Mammary epithelial cell (primary cell): ENCODE measurements around the gene FUBP1.
"Not testable (repeated sequence)": the region's sequence is repeated elsewhere in the genome, so short reads cannot be mapped to it uniquely, and the experiment has no call there.

ENCODE experiments used
- CTCF ChIP-seq, 2 donors: IDR thresholded peaks in 1 of 2; conservative IDR thresholded peaks in 1 of 2; 2 replicates each; pipeline ENCODE4 v1.5.1; 2011 to 2012; ENCODE audit warnings: inconsistent platforms in 2 of 2, low read length in 2 of 2, mild to moderate bottlenecking in 2 of 2, control low read depth in 1 of 2, low read depth in 1 of 2; ENCODE audit not compliant: insufficient read depth in 1 of 2; ENCODE audit errors: extremely low read depth in 1 of 2
- EZH2 ChIP-seq: IDR thresholded peaks from 2 replicates; pipeline ENCODE4 v1.6.1; 2012; ENCODE audit warnings: low read length, inconsistent platforms, borderline replicate concordance

- not testable (repeated sequence) for TF ChIP-seq CTCF (conservative IDR thresholded peaks at IDR 0.05 in 1 of 2, IDR thresholded peaks at IDR 0.05 in 1 of 2; ENCODE audit: extremely low read depth in 1 of 2, insufficient read depth in 1 of 2, low read depth in 1 of 2, low read length in 2 of 2); EZH2
Measured at GRCh38 chr1:78021134-78021533, 42.3 kb upstream of the FUBP1 start.
